GM21423 (cell line): ENCODE measurements around the gene UBE2Q2.

ENCODE experiments used
- ATAC-seq: cut with Tn5 transposase; IDR thresholded peaks from one replicate; pipeline ENCODE4 v1.9.1; 2021; ENCODE audit warnings: mild to moderate bottlenecking, moderate library complexity; ENCODE audit not compliant: unreplicated experiment

The UBE2Q2 gene

DNA sequence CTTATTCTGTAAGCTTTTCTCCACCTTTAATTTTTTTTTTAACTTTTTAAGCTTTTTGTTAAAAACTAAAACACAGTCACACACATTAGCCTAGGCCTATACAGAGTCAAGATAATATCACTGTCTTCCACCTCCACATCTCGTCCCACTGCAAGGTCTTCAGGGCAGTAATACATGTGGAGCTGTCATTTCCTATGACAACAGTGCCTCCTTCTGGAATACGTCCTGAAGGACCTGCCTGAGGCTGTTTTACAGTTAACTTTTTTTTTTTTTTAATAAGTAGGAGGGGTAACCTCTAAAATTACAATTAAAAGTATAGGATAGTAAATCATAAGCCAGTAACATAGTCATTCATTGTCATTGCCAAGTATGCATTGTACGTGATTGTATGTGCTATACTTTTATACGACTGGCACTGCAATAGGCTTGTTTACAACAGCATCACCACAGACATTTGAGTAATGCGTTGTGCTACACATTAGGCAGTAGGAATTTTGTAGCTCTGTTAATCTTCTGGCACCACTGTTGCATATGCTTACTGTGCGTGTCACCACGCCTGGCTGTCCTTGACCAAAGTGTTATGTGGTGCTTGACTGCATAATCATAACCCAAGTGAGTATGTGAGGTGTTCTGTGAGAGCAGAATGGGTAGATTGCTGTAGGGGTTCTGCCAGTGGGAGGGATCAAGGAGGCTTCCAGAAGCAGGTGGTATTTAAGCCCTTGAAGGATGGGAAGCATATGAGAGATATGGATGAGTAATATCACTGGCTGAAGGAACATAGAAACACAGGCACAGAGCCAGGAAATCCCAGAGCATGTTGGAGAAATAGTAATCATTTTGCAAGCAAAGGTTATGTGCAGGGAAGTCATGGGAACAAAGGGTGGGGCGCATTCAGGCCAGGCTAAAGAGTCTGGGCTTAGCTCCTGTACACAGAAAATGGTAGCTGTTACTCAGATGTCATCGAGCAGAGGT is 78.8 kb downstream of the UBE2Q2 start:
- ATAC-seq, result no peak

DNA sequence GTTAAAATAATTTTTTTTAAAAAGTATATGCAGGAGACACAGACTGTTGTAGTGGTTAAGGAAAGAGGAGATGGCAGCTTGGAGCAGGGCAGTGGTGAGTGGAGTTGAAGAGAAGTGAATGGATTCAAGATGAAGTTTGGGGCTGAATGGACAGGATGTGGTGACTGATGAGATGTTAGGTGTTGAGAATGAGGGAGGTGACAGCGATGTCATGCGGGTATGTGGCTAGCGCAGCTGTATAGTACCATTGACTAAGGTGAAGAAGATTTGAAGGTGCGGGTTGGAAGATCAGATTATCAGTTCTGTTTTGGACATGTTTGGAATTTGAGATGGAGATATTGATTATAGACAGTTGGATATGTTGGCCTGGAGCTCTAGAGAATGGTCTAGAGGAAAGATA is 80.5 kb downstream of the UBE2Q2 start:
- ATAC-seq, result no peak

DNA sequence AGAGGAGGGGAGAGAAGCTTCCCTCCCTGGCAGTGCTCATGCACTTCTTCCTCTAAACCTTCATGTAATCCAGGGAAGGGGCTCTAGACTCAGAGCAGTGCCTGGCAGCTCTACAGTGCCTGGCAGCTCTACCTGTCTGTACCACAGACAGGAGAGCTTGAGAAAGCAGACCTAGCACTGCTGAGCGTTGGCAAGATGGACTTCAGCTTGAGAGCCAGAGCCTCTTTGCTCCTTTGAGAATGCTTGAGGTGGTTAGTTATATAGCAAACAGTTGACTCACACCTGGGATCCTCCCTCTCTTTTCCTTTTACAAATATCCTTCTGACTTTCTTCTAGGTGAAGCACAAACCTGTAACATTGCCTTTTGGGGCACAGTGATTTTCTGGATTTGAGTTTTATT is 81.3 kb downstream of the UBE2Q2 start:
- ATAC-seq, result no peak

DNA sequence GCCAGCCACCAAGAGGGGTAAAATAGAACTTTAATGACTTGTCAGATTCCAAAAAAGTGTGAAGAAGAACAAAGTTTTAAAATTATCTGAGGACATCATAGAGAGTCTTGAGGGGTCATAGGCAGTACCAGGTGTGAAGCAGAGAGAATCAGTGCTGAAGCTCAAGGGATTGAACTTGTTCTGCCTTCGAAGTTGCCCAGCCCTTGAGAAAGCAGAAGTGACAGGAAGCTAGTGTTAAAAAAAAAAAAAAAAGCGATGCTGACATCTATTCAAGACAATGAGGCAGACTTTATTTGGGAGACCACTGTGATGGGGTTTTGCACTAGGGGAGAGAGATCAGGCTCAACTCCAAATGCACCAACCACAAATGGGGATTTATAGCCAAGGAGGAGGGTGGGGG is 82.2 kb downstream of the UBE2Q2 start:
- ATAC-seq, result no peak

DNA sequence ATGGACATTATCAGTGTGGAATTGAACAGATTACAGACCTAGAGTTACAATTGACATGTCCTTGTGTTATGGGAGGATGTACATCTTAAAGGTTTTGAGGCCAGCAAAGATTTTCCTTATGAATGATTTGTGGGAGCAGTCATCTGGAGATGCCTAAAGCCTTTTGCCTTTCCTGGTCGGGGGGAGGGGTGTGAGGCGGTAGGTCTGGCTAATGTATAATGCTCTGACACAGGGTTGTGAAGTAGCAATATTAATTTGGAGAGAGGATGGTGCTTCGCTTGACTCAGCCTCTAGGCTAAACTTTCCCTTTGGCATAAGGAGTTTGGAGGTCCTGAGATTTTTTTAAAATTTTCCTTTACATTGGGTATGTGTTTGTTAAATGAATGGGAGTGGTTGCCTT is 83.7 kb downstream of the UBE2Q2 start:
- no peak for ATAC-seq

DNA sequence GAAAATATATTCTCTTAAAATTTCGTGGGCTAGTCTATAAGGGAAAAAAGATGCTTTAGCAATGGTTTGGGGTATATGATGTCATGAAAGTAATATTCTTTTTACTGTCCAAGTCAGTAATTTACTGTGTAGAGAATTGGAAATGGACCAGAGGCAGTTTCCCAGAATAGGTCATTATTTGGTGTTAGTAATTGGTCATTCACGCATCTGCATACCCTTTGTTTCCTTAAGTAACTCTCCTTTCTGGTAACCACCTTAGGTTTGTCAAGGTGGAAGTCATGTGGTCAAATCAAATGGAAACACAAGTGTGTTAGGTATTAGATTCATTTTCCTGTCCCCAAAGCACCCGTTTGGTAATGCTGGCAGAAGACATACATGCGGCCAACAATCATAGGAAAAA is 84.4 kb downstream of the UBE2Q2 start:
- ATAC-seq, result no peak

DNA sequence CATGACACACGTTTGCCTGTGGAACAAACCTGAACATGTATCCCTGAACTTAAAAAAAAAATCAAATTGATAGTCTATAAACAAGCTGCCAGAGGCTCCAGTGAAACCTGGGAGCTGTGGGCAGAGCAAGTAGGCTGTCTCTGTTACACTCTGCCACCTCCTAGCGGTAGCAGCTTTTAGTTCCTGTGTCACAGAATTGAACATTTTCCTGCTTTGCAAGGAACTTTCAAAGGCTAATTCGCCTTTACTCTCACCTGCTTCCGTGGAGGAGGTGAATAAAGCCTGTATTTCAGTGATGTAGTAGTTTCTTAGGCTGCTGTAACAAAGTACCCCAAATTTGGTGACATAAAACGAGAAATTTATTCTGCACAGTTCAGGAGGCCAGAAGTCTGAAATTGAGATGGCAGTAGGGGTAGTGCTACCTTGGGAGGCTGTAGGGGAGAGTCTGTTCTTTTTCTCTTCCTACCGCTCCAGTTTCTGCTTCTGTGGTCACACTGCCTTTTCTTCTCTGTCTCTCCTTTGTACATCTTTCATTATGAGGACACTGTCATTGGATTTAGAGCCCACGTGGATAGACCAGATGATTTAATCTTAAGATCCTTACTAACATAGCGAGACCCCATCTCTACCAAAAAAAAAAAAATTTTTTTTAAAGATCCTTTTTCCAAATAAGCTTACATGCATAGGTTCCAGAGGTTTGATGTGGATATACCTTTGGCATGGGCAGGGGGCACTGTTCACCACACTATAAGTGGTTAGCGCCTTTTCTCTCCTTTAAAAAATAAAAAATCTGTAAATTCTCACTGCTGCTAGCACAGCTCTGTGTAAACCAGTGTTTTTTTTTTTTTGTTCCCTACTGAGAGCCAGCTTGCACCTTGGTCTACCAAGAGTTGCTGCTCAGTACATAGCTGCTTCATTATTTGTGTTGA is 85.7 kb downstream of the UBE2Q2 start:
- ATAC-seq, result no peak

DNA sequence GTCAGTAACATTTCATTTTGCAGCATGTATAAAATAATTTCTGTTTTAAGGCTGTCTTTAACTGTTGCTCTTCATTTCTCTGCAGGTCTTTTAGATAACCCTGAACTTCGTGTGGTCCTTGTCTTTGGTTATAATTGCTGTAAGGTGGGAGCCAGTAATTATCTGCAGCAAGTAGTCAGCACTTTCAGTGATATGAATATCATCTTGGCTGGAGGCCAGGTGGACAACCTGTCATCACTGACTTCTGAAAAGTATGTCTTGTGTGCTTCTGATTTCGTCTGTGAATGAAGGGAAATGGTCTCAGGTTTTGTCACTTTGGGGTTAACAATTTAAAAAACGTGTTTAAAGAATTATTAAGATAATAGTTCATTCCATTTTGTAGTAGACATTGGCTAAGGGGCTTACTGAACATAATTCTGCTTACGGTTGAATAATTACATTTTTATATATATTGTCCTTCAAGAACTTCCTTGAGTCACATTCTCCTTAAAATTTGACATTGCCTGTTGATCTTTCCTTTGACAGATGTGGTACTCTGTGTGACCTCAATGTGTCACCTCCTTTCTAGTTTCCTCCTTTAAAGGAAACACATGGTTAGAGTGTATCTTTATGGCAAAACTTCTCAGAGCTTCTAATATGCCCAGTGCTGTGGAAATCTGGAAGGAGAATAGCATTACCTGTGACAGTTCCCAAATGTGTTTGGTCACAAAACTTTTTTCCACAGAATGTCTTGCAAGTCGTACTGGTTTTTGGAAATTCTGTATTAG is 86.7 kb downstream of the UBE2Q2 start:
- no peak for ATAC-seq

DNA sequence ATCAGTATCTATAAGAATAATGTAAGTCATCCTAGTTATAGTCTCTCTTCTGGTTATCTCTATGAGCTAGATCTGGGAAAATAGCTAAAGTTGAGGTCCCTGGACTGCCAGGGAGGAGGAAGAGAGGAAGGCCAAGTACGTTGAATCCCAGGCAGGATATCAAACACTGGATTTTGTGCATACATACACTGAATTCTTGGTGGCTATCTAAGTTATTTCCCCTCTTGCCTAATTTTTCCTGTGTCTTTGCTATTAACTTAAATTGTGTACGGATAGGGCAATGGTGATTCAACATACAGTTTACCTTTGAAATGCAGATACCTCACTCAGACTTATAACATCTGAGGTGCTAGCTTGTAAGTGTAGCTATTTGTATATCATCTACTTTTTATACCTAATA is 87.6 kb downstream of the UBE2Q2 start:
- no peak for ATAC-seq

DNA sequence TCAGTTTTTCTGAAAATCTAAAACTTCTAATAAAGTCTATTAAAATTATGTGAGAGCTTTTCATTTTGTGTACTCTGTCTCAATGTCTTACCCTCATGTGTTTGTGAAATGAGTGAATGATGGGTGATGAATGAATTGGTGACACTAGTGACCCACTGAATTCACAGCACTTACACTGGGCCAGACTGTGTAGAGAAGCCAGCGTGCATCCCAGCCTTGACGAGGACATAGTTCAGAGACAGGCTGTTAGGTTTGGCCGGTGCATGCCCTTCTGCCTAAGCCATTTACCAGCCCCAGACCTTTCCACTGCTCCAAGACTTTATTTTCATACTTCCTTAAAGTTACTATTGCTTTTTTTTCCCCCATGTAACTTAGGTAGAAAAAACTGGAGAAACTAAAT is 99.2 kb downstream of the UBE2Q2 start:
- ATAC-seq, result no peak

DNA sequence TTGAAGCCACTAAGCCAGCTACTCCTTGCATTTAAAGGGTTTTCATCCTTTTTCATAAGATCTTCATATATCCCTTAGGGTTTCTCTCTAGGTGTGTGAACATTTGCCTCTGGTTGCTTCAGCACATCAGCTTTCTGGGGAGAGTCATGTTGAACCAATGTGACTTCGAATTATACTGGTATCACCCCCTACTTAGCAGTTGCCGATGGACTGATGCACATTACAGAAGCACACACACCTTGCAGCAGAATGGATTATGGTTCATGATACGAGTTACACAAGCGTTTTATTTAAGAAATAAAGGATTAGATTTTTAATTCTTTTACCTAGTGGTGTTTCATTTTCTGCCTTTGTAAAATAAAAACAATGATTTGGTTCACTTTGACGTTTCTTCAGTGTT is 100.0 kb downstream of the UBE2Q2 start:
- ATAC-seq, result no peak

DNA sequence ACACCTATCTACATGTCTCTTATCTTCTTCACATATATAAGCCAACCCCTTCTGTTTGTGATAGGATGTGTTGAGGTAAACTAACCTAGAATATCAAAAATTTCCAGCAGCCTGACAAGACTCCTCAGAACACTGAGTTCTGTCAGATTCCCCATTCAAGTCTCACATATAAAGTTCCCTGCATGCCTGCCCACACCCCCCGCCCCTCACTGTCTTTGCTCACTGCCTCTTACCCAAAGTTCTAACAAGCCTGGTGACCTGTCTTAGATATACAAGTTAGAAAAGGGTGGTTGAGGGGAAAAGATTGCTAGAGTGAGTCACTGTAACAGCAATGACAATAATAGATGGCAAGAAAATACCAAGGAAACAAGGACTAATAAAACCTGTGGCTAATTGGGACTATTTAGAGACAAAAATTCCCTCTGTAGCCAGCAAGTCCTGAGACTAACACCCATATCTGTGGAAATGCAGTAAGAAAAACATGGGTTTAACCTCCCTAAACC is 100.5 kb downstream of the UBE2Q2 start:
- no peak for ATAC-seq

DNA sequence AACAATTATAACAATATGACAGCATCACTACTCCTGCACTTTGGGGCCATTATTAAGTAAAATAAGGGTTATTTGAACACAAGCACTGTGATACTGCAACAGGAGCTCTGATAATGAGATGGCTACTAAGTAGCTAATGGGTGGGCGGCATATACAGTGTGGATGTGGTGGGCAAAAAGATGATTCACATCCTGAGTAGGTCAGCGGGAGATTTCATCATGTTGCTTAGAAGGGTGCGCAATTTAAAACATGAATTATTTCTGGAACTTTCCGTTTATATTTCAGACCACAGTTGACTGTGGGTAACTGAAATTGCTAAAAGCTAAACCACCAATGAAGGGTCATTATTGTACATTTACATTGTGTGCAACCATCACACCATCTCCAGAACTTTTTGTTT is 102.7 kb downstream of the UBE2Q2 start:
- no peak for ATAC-seq

DNA sequence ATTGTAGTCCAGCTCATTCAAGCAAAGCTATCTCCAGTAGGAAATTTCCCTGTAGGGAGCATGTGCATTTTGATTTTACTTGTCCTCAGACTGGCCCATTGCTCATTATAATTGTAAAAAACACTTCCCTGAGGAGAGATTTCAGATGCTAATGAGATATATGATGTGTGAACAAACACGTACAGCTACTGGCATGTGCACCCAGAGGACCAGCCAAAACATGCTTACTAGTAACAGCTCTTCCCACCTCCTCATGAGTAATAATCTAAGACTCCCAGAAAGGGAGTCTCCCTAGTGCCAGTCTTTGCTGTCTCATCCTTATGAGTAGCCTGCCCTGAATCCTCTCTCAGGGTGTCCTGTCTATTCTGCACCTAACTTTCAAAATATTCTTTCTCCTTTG is 103.8 kb downstream of the UBE2Q2 start:
- no peak for ATAC-seq

DNA sequence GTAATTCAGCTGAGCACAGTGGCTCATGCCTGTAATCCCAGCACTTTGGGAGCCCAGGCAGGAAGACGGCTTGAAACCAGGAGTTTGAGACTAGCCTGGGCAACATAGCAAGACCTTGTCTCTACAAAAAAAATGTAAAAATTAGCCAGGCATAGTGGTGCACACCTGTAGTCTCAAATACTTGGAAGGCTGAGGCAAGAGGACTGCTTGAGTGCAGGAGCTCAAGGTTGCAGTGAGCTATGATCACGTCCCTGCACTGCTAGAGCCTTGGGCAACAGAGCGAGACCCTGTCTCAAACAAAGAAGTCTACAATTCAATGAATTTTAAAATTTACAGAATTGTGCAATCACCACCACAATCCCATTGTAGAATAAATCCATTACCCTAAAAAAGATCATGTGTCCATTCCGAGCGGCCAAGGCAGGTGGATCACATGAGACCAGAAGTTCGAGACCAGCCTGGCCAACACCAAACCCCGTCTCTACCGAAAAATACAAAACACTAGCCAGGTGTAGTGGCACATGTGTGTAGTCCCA is 105.6 kb downstream of the UBE2Q2 start:
- no peak for ATAC-seq
